HepG2 (cell line): Measurements from ENCODE around the gene IGSF21. TPM values are rescaled to one million over a fixed set of nuclear protein-coding genes. Genes with fewer than 3 reads are reported as not detected.

ENCODE experiments used
- ATAC-seq: fragments of 200-7000 bp; cut with Tn5 transposase; 3 replicates; pipeline ENCODE4 v1.9.1; 2020; ENCODE audit warnings: mild to moderate bottlenecking, moderate library complexity
- BruUV-seq: library from RNA; stranded (reverse); fragments of 400-500 nt; replicated peaks from 2 replicates; lab custom pipeline; 2021; lab: Mats Ljungman, UMichigan
- CTCF ChIA-PET: fragments of 300-600 bp; formaldehyde crosslinking; extraction: SDS; loops from one replicate; lab custom pipeline; 2021; ENCODE audit warnings: low total read pairs, inconsistent platforms, low intra/inter-chr PET ratio; lab: Yijun Ruan, JAX
- POLR2A ChIA-PET: fragments of 350-600 bp; sonication (Branson Sonifier 250); formaldehyde crosslinking; loops from one replicate; lab custom pipeline; 2020; ENCODE audit warnings: antibody characterized with exemption, inconsistent platforms; lab: Yijun Ruan, JAX
- DNase-seq: peaks from one replicate; pipeline ENCODE4 v3.0.0-alpha.2; 2015; ENCODE audit warnings: low spot score
- FAIRE-seq: peaks from 3 replicates; lab custom pipeline; 2011; peaks lifted over from hg19 to GRCh38; lab: Jason Lieb, UNC
- H2AFZ ChIP-seq: one replicate; pipeline ENCODE4 v1.6.1; 2011; ENCODE audit warnings: low read length, inconsistent platforms
- H3K27ac ChIP-seq: fragments of 300-600 bp; 3 replicates; pipeline ENCODE4 v1.8.0; 2011; ENCODE audit warnings: mixed run types, mild to moderate bottlenecking, mixed read lengths, low read length, inconsistent platforms; ENCODE audit not compliant: insufficient read depth; ENCODE audit errors: extremely low read length
- H3K27me3 ChIP-seq, 2 experiments: fragments of 200-600 bp in 1 of 2; 2 replicates in 1 of 2; 3 replicates in 1 of 2; pipeline versions ENCODE4 v1.6.0 to v1.8.0; 2011; ENCODE audit warnings: low read length in 2 of 2, mild to moderate bottlenecking in 2 of 2, moderate library complexity in 2 of 2, inconsistent platforms in 1 of 2; ENCODE audit not compliant: insufficient read depth in 2 of 2, control insufficient read depth in 1 of 2
- H3K36me3 ChIP-seq, 2 experiments: fragments of 200-600 bp in 1 of 2; replicated peaks in 1 of 2; 2 replicates in 1 of 2; 3 replicates in 1 of 2; pipeline versions ENCODE4 v1.5.1 to v1.8.0; 2011; ENCODE audit warnings: low read length in 2 of 2, inconsistent platforms in 1 of 2; ENCODE audit not compliant: insufficient read depth in 2 of 2, control insufficient read depth in 1 of 2
- H3K4me1 ChIP-seq: 2 replicates; pipeline ENCODE4 v1.5.1; 2012; ENCODE audit warnings: low read length, inconsistent platforms; ENCODE audit not compliant: insufficient read depth
- H3K4me2 ChIP-seq: 2 replicates; pipeline ENCODE4 v1.6.0; 2011; ENCODE audit warnings: low read depth, low read length, inconsistent platforms
- H3K4me3 ChIP-seq, 3 experiments: fragments of 200-600 bp in 1 of 3; sonication (generic), shearing (Covaris generic) in 1 of 3; replicated peaks in 1 of 3; 2 replicates each; pipeline ENCODE4 v1.5.1; 2011 to 2016; ENCODE audit warnings: low read length in 3 of 3, inconsistent platforms in 2 of 3, low read depth in 2 of 3, mild to moderate bottlenecking in 2 of 3, control low read depth in 1 of 3, mixed read lengths in 1 of 3; ENCODE audit not compliant: insufficient read depth in 1 of 3
- H3K79me2 ChIP-seq: one replicate; pipeline ENCODE4 v1.6.1; 2011; ENCODE audit warnings: low read length, inconsistent platforms; ENCODE audit not compliant: insufficient read depth
- H3K9ac ChIP-seq: 2 replicates; pipeline ENCODE4 v1.6.0; 2011; ENCODE audit warnings: mild to moderate bottlenecking, low read depth, low read length, inconsistent platforms; ENCODE audit not compliant: insufficient read depth
- H3K9me3 ChIP-seq: 2 replicates; pipeline ENCODE4 v1.5.1; 2012; ENCODE audit warnings: mild to moderate bottlenecking, low read length
- H4K20me1 ChIP-seq: 2 replicates; pipeline ENCODE4 v1.6.0; 2011; ENCODE audit warnings: inconsistent platforms, mild to moderate bottlenecking, low read length, moderate library complexity; ENCODE audit not compliant: insufficient read depth
- ATRX ChIP-seq: sonication (generic); formaldehyde crosslinking; IDR thresholded peaks from 2 replicates; pipeline ENCODE4 v1.4.0; 2020; ENCODE audit warnings: missing genetic modification reagents, borderline replicate concordance
- CEBPB ChIP-seq: IDR thresholded peaks from 2 replicates; pipeline ENCODE4 v1.6.1; 2011; ENCODE audit warnings: low read depth, low read length, improper control_type of control experiment, borderline replicate concordance
- ELF3 ChIP-seq: IDR thresholded peaks from 2 replicates; pipeline ENCODE4 v1.6.1; 2016; ENCODE audit warnings: missing genetic modification reagents, missing compliant biosample characterization
- NFYB ChIP-seq: sonication (generic); formaldehyde crosslinking; IDR thresholded peaks from 2 replicates; pipeline ENCODE4 v1.4.0; 2020; ENCODE audit warnings: missing genetic modification reagents
- SMAD3 ChIP-seq: sonication (generic); formaldehyde crosslinking; IDR thresholded peaks from 2 replicates; pipeline ENCODE4 v1.4.0; 2020; ENCODE audit warnings: missing genetic modification reagents
- SMC3 ChIP-seq: IDR thresholded peaks from 2 replicates; pipeline ENCODE4 v1.6.1; 2011; ENCODE audit warnings: low read length, improper control_type of control experiment
- STAG1 ChIP-seq: sonication (generic); formaldehyde crosslinking; IDR thresholded peaks from 2 replicates; pipeline ENCODE4 v1.4.0; 2020; ENCODE audit warnings: missing genetic modification reagents
- STAT5B ChIP-seq: sonication (generic); formaldehyde crosslinking; IDR thresholded peaks from 2 replicates; pipeline ENCODE4 v1.4.0; 2020; ENCODE audit warnings: missing genetic modification reagents
- ZNF660 ChIP-seq: sonication (generic); formaldehyde crosslinking; IDR thresholded peaks from 2 replicates; pipeline ENCODE4 v1.5.1; 2020; ENCODE audit warnings: mild to moderate bottlenecking, low read depth, missing genetic modification reagents, borderline replicate concordance
- WGBS: methylation state at CpG from one replicate; pipeline ENCODE4 v1.1.6; 2017; ENCODE audit warnings: low lambda C conversion rate; 5-methylcytosine and 5-hydroxymethylcytosine counted together
- in situ Hi-C: cut with HindIII; loops from 2 replicates; pipeline ENCODE4 v1.10.0; 2017; ENCODE audit warnings: low pct_unique_long_range_greater_than_20kb; ENCODE audit not compliant: extremely low pct_ligation_motif_present
- intact Hi-C: fragments of 100-400 bp; cut with micrococcal nuclease; formaldehyde crosslinking; loops from one replicate; pipeline ENCODE4 v1.10.0; 2022; ENCODE audit not compliant: unreplicated experiment
- polyA plus RNA-seq, 8 experiments: library from polyadenylated mRNA; depleted of rRNA in 3 of 8; stranded (reverse) in 7 of 8; unstranded in 1 of 8; fragments of >200 nt; fragmentation: Illumina TruSeq in 4 of 8; extraction: Trizol in 4 of 8; gene quantifications; 2 replicates each; pipeline versions ENCODE4 v1.2.1 to v1.2.3, GENCODE V29; 2011 to 2016; ENCODE audit warnings: low read depth in 4 of 8, missing spikeins in 1 of 8, mixed read lengths in 1 of 8; ENCODE audit not compliant: insufficient read depth in 1 of 8
- total RNA-seq, 5 experiments: library from RNA; depleted of rRNA; stranded (reverse); fragments of >200 nt; fragmentation: Illumina TruSeq; extraction: Trizol; gene quantifications; 2 replicates each; pipeline ENCODE4 v1.2.3, GENCODE V29; 2016; ENCODE audit warnings: low read depth in 1 of 5
- TF ChIP-seq, protein P1 (sequence below): sonication (generic); formaldehyde crosslinking; IDR thresholded peaks from 2 replicates; pipeline ENCODE4 v1.9.0; 2021; ENCODE audit warnings: missing genetic modification reagents, borderline replicate concordance
- TF ChIP-seq, protein P2 (sequence below): sonication (generic); formaldehyde crosslinking; IDR thresholded peaks from 2 replicates; pipeline ENCODE4 v1.4.0; 2020; ENCODE audit warnings: missing genetic modification reagents
- TF ChIP-seq, protein P3 (sequence below): sonication (generic); formaldehyde crosslinking; IDR thresholded peaks from 2 replicates; pipeline ENCODE4 v1.5.0; 2020; ENCODE audit warnings: mild to moderate bottlenecking, missing genetic modification reagents, moderate library complexity

The IGSF21 gene
- total and polyA plus RNA-seq, 2 of the 13 experiments (the other 11 are each of a cell fraction or from before 2014, with no cell fraction given), result not detected

DNA sequence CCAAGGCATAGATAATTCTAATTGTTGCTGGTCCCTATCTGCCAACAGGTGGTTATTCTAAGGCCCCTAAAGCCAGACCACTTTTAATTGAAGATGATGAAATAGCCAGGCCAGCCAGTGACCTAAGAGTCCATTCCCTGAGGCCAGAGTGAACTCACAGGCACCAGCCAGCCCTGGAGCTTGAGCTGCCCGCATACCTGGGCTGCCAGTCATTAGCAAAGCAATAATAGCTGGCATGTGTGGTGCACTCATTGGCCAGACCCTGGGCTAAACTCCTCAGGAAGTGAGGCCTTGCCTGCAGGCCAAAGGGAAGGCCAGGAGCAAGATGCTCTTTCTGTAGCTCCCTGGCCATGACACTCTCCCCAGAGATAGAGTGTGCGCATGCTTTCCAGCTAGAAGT lies 192.8 kb downstream of the IGSF21 start:
- in situ Hi-C loops (no loop called here), intact Hi-C loops (no loop called here)
- BruUV-seq, result no TSS peak
- Histone ChIP-seq H3K4me2 (no peak overlapping the region), H3K4me3 (no peak overlapping the region), H3K27me3 (no peaks in the 10 kb centered on the region; a peak in 1 of 5 replicates), H2AFZ (no peak overlapping the region), H3K4me1 (no peaks in the 10 kb centered on the region), H3K36me3 (no peaks in the 10 kb centered on the region), H3K9me3 (no peaks in the 10 kb centered on the region), H3K79me2 (no peaks in the 10 kb centered on the region), H3K9ac (no peak overlapping the region), H4K20me1 (no peaks in the 10 kb centered on the region), H3K27ac (no peak overlapping the region)
- DNase-seq (no peak), ATAC-seq (no peak), FAIRE-seq (no peak)
- TF ChIP-seq, protein P1, sequence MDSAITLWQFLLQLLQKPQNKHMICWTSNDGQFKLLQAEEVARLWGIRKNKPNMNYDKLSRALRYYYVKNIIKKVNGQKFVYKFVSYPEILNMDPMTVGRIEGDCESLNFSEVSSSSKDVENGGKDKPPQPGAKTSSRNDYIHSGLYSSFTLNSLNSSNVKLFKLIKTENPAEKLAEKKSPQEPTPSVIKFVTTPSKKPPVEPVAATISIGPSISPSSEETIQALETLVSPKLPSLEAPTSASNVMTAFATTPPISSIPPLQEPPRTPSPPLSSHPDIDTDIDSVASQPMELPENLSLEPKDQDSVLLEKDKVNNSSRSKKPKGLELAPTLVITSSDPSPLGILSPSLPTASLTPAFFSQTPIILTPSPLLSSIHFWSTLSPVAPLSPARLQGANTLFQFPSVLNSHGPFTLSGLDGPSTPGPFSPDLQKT (CRISPR knock-in tag), result no peak
- TF ChIP-seq ELF3 (CRISPR knock-in tag) (no peak), ZNF660 (CRISPR knock-in tag) (no peak), CEBPB (peak; percentile 3; the same call in 1 of the 2 replicates), SMAD3 (CRISPR knock-in tag) (no peak)
- CTCF ChIA-PET, result interaction anchor here (1.2 to 1.9 kb wide), 3 partner anchors 230 to 280 kb away, joined by 3 to 11 read pairs (median 6); no protein-coding TSS in a partner anchor
- no CpG with 5 or more reads among the region's 2 CpGs for WGBS
- POLR2A ChIA-PET, result no interaction called here

DNA sequence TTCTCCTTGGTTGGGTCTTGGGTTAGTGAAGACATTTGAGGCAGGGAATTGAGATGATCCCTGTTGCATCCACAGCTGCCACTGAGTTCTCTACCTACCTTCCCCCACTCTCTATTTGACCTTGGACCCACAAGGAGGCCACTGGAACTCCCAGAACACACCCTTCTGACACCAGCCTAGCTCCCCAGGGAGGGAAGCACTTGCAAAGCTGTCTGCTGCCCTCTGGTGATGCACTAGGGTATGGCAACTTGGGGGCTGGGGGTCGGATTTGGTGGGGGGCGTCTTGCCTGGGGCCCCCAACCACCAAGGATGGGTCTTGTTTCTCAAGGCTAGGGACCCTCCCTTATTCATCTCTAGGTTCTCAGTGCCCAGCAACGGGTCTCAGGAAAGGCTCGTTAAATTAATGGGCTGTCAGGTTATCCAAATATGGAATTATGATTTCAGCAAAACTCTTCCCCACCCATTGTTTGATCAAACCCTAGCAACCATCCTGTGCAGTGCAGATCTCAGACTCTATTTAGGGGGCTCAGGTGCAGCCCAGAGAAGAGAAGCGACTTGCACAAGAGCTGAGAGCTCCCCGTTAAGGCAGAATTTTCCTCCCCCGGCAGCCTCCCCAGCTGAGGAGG lies 195.3 kb downstream of the IGSF21 start:
- Histone ChIP-seq H3K4me2 (no peak overlapping the region), H3K9ac (no peak overlapping the region), H4K20me1 (no peaks in the 10 kb centered on the region), H3K4me3 (no peak overlapping the region), H3K27ac (no peak overlapping the region), H3K36me3 (no peaks in the 10 kb centered on the region)
- DNase-seq (no peak), ATAC-seq (no peak), FAIRE-seq (no peak)
- CTCF ChIA-PET, result no interaction called here
- WGBS, result 15% methylated on average over 4 of the region's 7 CpGs
- POLR2A ChIA-PET, result no interaction called here
- TF ChIP-seq, protein P2, sequence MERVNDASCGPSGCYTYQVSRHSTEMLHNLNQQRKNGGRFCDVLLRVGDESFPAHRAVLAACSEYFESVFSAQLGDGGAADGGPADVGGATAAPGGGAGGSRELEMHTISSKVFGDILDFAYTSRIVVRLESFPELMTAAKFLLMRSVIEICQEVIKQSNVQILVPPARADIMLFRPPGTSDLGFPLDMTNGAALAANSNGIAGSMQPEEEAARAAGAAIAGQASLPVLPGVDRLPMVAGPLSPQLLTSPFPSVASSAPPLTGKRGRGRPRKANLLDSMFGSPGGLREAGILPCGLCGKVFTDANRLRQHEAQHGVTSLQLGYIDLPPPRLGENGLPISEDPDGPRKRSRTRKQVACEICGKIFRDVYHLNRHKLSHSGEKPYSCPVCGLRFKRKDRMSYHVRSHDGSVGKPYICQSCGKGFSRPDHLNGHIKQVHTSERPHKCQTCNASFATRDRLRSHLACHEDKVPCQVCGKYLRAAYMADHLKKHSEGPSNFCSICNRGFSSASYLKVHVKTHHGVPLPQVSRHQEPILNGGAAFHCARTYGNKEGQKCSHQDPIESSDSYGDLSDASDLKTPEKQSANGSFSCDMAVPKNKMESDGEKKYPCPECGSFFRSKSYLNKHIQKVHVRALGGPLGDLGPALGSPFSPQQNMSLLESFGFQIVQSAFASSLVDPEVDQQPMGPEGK (CRISPR knock-in tag), result peak; percentile 66
- TF ChIP-seq, protein P3, sequence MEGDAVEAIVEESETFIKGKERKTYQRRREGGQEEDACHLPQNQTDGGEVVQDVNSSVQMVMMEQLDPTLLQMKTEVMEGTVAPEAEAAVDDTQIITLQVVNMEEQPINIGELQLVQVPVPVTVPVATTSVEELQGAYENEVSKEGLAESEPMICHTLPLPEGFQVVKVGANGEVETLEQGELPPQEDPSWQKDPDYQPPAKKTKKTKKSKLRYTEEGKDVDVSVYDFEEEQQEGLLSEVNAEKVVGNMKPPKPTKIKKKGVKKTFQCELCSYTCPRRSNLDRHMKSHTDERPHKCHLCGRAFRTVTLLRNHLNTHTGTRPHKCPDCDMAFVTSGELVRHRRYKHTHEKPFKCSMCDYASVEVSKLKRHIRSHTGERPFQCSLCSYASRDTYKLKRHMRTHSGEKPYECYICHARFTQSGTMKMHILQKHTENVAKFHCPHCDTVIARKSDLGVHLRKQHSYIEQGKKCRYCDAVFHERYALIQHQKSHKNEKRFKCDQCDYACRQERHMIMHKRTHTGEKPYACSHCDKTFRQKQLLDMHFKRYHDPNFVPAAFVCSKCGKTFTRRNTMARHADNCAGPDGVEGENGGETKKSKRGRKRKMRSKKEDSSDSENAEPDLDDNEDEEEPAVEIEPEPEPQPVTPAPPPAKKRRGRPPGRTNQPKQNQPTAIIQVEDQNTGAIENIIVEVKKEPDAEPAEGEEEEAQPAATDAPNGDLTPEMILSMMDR (CRISPR knock-in tag), result peak; percentile 67
- TF ChIP-seq SMC3, result peak; percentile 30; the same call in 1 of the 2 replicates
- no peak for TF ChIP-seq ATRX (CRISPR knock-in tag)
- TF ChIP-seq STAT5B (CRISPR knock-in tag), result no peak
- no peak for TF ChIP-seq NFYB (CRISPR knock-in tag)
- peak; percentile 41 for TF ChIP-seq STAG1 (CRISPR knock-in tag)
- TF ChIP-seq, all 625 proteins: peak for 4
- 0 out of 5 replicates have a peak, but pooled peaks cover 0 to 2% of the 10 kb centered on the region in 2 experiments for H3K27me3 ChIP-seq
- intact Hi-C loops, result no loop called here
- BruUV-seq, result no TSS peak
- in situ Hi-C loops, result no loop called here
- H3K9me3 ChIP-seq, result no peaks in the 10 kb centered on the region
- no peak overlapping the region for H2AFZ ChIP-seq
- no peaks in the 10 kb centered on the region for H3K4me1 ChIP-seq
- H3K79me2 ChIP-seq, result no peaks in the 10 kb centered on the region
